ENCODE measurements around the gene PRR16. TPM values are rescaled to one million over a fixed set of nuclear protein-coding genes. Genes with fewer than 3 reads are reported as not detected.
A peak's percentile ranks its signal among the peaks of the same experiment; 100 is the strongest.

Gene PRR16
- total and polyA plus RNA-seq, 2 of the 13 experiments (the other 11 are each of a cell fraction or from before 2014, with no cell fraction given): not detected

DNA sequence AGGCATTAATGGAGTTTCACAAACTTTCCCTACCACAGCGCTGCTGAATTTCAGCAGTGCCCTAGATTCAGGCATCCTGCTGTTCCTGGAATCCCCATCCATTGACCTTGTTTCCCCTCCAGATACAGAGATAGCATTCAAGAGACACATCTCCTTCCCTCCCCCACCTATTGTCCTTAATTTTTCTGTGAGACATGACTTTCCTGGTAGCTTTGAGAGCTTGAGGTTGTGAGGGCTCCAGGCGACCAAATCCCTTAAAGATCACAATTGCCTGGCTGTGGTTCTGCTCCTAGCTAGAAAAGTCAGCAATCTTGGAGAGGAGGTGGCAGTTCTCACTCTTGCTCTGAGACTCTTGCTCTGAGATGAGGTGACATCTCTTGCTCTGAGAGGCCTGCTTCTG is 48.0 kb downstream of the PRR16 start:
- Histone ChIP-seq H4K20me1 (ENCODE audit: insufficient read depth, low read length) (no peaks in the 10 kb centered on the region), H3K27ac (ENCODE audit: extremely low read length, insufficient read depth, low read length) (no peak overlapping the region), H3K4me1 (ENCODE audit: insufficient read depth, low read length) (no peaks in the 10 kb centered on the region), H2AFZ (ENCODE audit: low read length) (no peak overlapping the region), H3K4me3 (replicated peaks in 1 of 3; ENCODE audit: insufficient read depth in 1 of 3, low read depth in 2 of 3, low read length in 3 of 3) (no peak overlapping the region), H3K27me3 (ENCODE audit: control insufficient read depth in 1 of 2, insufficient read depth in 2 of 2, low read length in 2 of 2) (no peaks in the 10 kb centered on the region), H3K9me3 (ENCODE audit: low read length) (no peaks in the 10 kb centered on the region), H3K9ac (ENCODE audit: insufficient read depth, low read depth, low read length) (no peak overlapping the region), H3K36me3 (replicated peaks in 1 of 2; ENCODE audit: control insufficient read depth in 1 of 2, insufficient read depth in 2 of 2, low read length in 2 of 2) (no peaks in the 10 kb centered on the region), H3K79me2 (ENCODE audit: insufficient read depth, low read length) (no peaks in the 10 kb centered on the region), H3K4me2 (ENCODE audit: low read depth, low read length) (no peak overlapping the region)
- ChIA-PET POLR2A (no interaction called here), CTCF (ENCODE audit: low intra/inter-chr PET ratio, low total read pairs) (no interaction called here)
- TF ChIP-seq MTA3 (CRISPR knock-in tag; IDR thresholded peaks at IDR 0.05): no peak
- TF ChIP-seq ZNF329 (CRISPR knock-in tag; IDR thresholded peaks at IDR 0.05; ENCODE audit: low read depth): no peak
- TF ChIP-seq STAT5B (CRISPR knock-in tag; IDR thresholded peaks at IDR 0.05): no peak
- TF ChIP-seq JUNB (CRISPR knock-in tag; IDR thresholded peaks at IDR 0.05; ENCODE audit: borderline replicate concordance): no peak
- TF ChIP-seq SP5 (CRISPR knock-in tag; IDR thresholded peaks at IDR 0.05; ENCODE audit: borderline replicate concordance, low read depth): no peak
- TF ChIP-seq RFX3 (CRISPR knock-in tag; IDR thresholded peaks at IDR 0.05): no peak
- BruUV-seq (replicated peaks): no TSS peak
- FAIRE-seq (no peak), DNase-seq (ENCODE audit: low spot score) (no peak), ATAC-seq (no peak)
- 4% methylated on average over 2 of the region's 2 CpGs for WGBS (ENCODE audit: low lambda C conversion rate)
- in situ Hi-C loops (cut with HindIII; ENCODE audit: extremely low pct_ligation_motif_present, low pct_unique_long_range_greater_than_20kb) (no loop called here), intact Hi-C loops (cut with micrococcal nuclease; ENCODE audit: unreplicated experiment) (no loop called here)

DNA sequence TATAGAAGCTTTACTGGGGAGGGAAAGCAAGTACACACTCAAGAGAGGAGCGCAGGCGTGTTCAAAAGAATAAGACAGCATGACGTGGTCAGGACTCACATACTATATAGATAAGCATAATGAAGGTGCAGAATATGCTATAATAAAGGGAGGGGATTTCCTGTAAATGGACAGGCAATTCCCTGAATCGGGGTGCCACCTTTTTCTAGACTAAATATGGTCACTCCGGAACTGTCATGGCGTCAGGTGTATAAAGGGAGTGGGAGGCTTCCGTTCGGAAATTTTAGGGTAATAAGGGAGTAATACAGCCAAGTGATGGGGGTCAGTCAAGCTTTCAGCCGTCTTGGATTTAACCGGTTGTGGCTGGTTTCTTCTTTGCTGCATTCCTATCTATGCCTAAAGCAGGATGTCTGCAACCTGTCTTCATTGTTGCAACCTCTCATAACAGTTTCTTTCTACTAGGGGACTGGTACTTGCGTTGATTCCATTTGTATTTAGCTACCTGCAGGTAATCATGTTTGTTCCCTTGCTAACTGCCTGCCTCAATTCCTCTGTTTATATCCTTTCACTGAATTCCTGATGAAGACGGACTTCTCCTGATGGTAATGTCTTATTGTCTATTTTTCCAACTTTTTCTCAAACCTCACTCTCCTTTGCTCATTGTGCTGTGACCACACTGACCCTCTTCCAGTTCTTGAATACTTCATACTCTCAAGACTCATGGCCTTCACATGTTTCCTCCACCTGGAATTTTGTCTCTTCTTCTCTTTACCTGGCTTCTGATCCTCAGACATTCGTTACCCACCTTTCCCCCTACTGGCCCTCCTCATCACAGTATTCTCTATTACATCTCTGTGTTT is 48.9 kb downstream of the PRR16 start:
- Histone ChIP-seq H3K9ac (ENCODE audit: insufficient read depth, low read depth, low read length) (no peak overlapping the region), H3K9me3 (ENCODE audit: low read length) (no peaks in the 10 kb centered on the region), H3K27me3 (ENCODE audit: control insufficient read depth in 1 of 2, insufficient read depth in 2 of 2, low read length in 2 of 2) (no peaks in the 10 kb centered on the region), H3K4me3 (replicated peaks in 1 of 3; ENCODE audit: insufficient read depth in 1 of 3, low read depth in 2 of 3, low read length in 3 of 3) (no peak overlapping the region), H3K36me3 (replicated peaks in 1 of 2; ENCODE audit: control insufficient read depth in 1 of 2, insufficient read depth in 2 of 2, low read length in 2 of 2) (no peaks in the 10 kb centered on the region), H2AFZ (ENCODE audit: low read length) (no peak overlapping the region), H3K4me1 (ENCODE audit: insufficient read depth, low read length) (no peaks in the 10 kb centered on the region), H4K20me1 (ENCODE audit: insufficient read depth, low read length) (no peaks in the 10 kb centered on the region), H3K79me2 (ENCODE audit: insufficient read depth, low read length) (no peaks in the 10 kb centered on the region), H3K4me2 (ENCODE audit: low read depth, low read length) (no peak overlapping the region), H3K27ac (ENCODE audit: extremely low read length, insufficient read depth, low read length) (no peak overlapping the region)
- CTCF ChIA-PET (ENCODE audit: low intra/inter-chr PET ratio, low total read pairs): no interaction called here
- DNase-seq (ENCODE audit: low spot score) (no peak), FAIRE-seq (no peak), ATAC-seq (no peak)
- intact Hi-C loops (cut with micrococcal nuclease; ENCODE audit: unreplicated experiment) (no loop called here), in situ Hi-C loops (cut with HindIII; ENCODE audit: extremely low pct_ligation_motif_present, low pct_unique_long_range_greater_than_20kb) (no loop called here)
- no TSS peak for BruUV-seq (replicated peaks)
- POLR2A ChIA-PET: no interaction called here
- TF ChIP-seq SRF (IDR thresholded peaks at IDR 0.05; ENCODE audit: low read depth, low read length): peak; percentile 35; the same call in 1 of the 2 replicates
- TF ChIP-seq, protein P1, sequence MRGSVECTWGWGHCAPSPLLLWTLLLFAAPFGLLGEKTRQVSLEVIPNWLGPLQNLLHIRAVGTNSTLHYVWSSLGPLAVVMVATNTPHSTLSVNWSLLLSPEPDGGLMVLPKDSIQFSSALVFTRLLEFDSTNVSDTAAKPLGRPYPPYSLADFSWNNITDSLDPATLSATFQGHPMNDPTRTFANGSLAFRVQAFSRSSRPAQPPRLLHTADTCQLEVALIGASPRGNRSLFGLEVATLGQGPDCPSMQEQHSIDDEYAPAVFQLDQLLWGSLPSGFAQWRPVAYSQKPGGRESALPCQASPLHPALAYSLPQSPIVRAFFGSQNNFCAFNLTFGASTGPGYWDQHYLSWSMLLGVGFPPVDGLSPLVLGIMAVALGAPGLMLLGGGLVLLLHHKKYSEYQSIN (CRISPR knock-in tag; IDR thresholded peaks at IDR 0.05; ENCODE audit: borderline replicate concordance): no peak
- 10% methylated on average over 13 of the region's 13 CpGs for WGBS (ENCODE audit: low lambda C conversion rate)
